ENCODE data around the gene ACSS1. TPM values are rescaled to one million over a fixed set of nuclear protein-coding genes. Genes with fewer than 3 reads are reported as not detected.

The ACSS1 gene
- total and polyA plus RNA-seq, 8 donors = 7.0 to 135 (median 35.8) TPM

DNA sequence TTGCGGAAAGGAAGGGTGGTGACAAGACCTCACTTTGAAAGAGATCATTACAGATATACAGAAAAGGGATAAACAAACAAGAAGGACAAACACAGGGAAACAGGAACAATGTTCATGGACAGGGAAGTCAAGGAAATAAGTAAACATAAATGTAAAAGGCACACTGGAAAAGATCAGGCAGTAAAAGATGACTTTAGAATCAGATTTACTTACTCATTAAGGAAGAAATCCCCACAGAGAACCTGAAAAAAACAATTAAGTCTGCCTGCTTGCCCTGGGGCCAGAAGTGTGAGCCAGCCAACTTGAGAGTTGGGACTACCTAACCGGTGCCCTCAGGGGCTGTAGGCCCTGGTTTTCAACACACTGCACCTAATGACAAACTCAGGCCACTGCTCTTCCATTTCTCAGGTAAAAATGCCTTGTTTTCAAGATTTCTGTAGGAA, 67.1 kb downstream of the ACSS1 start:
- TF ChIP-seq POLR2AphosphoS5 (IDR thresholded peaks at IDR 0.05) = no peak
- TF ChIP-seq POLR2A (IDR thresholded peaks at IDR 0.05) = no peak
- TF ChIP-seq EP300 (IDR thresholded peaks at IDR 0.05) = no peak
- TF ChIP-seq, protein P1, sequence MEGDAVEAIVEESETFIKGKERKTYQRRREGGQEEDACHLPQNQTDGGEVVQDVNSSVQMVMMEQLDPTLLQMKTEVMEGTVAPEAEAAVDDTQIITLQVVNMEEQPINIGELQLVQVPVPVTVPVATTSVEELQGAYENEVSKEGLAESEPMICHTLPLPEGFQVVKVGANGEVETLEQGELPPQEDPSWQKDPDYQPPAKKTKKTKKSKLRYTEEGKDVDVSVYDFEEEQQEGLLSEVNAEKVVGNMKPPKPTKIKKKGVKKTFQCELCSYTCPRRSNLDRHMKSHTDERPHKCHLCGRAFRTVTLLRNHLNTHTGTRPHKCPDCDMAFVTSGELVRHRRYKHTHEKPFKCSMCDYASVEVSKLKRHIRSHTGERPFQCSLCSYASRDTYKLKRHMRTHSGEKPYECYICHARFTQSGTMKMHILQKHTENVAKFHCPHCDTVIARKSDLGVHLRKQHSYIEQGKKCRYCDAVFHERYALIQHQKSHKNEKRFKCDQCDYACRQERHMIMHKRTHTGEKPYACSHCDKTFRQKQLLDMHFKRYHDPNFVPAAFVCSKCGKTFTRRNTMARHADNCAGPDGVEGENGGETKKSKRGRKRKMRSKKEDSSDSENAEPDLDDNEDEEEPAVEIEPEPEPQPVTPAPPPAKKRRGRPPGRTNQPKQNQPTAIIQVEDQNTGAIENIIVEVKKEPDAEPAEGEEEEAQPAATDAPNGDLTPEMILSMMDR (IDR thresholded peaks at IDR 0.05) = no peak
- Histone ChIP-seq H3K36me3 (no peaks in the 10 kb centered on the region), H3K4me1 (peaks cover 24 to 63% (median 40%) of the 10 kb centered on the region in 4 donors), H3K9me3 (no peaks in the 10 kb centered on the region), H3K27me3 (no peaks in the 10 kb centered on the region), H3K27ac (no peak overlapping the region), H3K4me3 (peak overlapping the region in 2 of 4 donors; percentile 89 to 90)
- DNase-seq = peak in 1 of 2 donors; percentile 22
- intact Hi-C loops (cut with DNase I; ENCODE audit: low total_unique reads) = loop anchor here (10.0 kb wide), 1 partner anchor 204 kb away; the partner anchor contains the start of gene ENTPD6
- 90 to 95% (median 92%) methylated on average over 2 of the region's 2 CpGs for WGBS, 5 donors

DNA sequence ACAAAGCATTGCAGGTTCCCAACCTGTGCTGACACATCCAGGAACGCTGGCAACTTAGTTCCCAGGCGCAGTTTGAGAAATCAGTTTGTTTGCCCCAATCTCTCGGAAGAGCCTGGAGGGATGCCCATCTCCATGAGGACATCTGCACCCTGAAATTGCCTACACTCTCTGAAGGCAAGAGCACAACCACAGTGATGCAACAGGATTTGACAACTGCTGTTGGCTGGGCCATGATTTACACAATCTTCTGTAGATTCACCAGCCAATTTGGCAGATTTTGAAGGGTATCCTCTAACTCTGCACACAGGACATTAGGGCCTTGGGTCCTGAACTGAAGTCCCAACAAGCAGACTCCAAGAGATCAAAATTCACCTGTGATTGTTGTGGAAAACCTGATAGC, 68.8 kb downstream of the ACSS1 start:
- no peaks in the 10 kb centered on the region for H3K36me3 ChIP-seq
- no peaks in the 10 kb centered on the region for H3K9me3 ChIP-seq
- DNase-seq = peak in 1 of 2 donors; percentile 17
- WGBS, 5 donors = 82 to 94% (median 90%) methylated on average over 3 of the region's 3 CpGs
- no peak overlapping the region for H3K4me3 ChIP-seq
- no peaks in the 10 kb centered on the region for H3K27me3 ChIP-seq
- peaks cover 20 to 58% (median 32%) of the 10 kb centered on the region in 4 donors for H3K4me1 ChIP-seq
- TF ChIP-seq EP300 (IDR thresholded peaks at IDR 0.05) (no peak), POLR2AphosphoS5 (IDR thresholded peaks at IDR 0.05) (no peak), POLR2A (IDR thresholded peaks at IDR 0.05) (no peak)
- TF ChIP-seq, protein P1 (IDR thresholded peaks at IDR 0.05) = no peak
- H3K27ac ChIP-seq = peak overlapping the region in 1 of 5 donors; percentile 33
- intact Hi-C loops (cut with DNase I; ENCODE audit: low total_unique reads) = no loop called here

DNA sequence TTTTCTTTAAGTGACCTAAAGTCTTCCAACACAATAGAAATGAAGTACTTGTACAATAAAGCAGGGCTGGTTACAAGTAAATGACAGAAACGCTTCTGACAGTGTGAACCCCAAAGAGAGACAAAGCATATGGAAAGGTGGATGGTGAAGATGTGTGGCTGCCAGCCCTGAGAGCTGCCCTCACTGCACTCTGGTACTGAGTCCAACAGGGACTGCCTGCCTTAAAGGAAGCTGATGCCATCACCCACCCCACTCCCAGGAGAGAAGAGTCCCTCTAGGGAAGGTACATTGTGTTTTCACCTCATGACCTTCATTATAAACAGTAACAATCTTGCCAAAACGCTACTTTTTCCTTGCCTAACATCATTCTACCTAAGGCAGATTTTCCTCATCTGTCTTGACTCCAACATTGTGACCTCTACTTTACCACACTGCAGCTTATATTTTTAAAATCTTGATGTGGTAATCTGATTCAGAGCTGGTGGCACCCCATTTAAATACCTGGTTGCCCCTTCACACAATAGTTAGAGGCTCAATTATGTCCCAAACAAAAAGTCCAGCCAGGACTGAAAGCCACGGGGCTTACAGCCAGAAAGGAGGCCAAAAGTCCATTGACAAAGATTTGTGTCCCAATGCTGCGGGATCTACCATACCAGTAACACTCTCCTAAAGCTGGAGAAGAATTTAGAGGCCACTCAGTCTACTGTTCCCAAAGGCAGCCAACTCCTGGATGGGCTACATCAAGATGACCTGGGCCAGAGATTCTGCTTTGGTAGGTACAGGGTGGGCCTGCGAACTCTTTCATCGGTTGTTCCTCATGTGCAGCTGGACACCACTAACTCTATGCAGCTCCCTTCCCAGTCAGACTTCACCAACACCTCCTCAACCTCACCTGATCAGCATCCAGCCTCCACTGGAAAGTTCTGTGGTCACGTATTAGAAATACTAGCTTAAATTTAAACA, 69.8 kb downstream of the ACSS1 start:
- intact Hi-C loops (cut with DNase I; ENCODE audit: low total_unique reads) = no loop called here
- H3K27me3 ChIP-seq = no peaks in the 10 kb centered on the region

DNA sequence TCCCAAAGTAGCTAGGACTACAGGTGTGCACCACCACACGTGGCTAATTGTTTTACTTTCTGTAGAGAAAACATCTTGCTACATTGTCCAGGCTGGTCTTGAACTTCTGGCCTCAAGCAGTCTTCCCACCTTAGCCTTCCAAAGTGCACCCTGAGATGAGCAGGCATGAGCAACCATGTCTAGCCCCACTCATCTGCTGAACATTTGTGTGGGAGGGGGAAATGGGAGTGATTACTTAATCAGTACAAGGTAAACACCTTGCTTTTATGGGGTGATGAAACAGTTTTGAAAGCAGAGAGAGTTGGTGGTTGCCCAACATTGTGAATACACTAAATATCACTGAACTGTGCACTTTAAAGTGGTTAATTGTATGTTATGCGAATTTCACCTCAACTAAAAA, 70.7 kb downstream of the ACSS1 start:
- intact Hi-C loops (cut with DNase I; ENCODE audit: low total_unique reads) = no loop called here
- no peak overlapping the region for H3K27ac ChIP-seq
- H3K9me3 ChIP-seq = no peaks in the 10 kb centered on the region
- DNase-seq = no peak
- H3K36me3 ChIP-seq = peaks cover 9 to 17% (median 13%) of the 10 kb centered on the region in 4 donors
- TF ChIP-seq, protein P1 (IDR thresholded peaks at IDR 0.05) = no peak
- no peak for TF ChIP-seq POLR2AphosphoS5 (IDR thresholded peaks at IDR 0.05)
- no peak for TF ChIP-seq POLR2A (IDR thresholded peaks at IDR 0.05)
- TF ChIP-seq EP300 (IDR thresholded peaks at IDR 0.05) = no peak
- 87 to 98% (median 91%) methylated on average over 2 of the region's 2 CpGs for WGBS, 5 donors
- H3K27me3 ChIP-seq = no peaks in the 10 kb centered on the region
- peaks cover 13 to 52% (median 23%) of the 10 kb centered on the region in 4 donors for H3K4me1 ChIP-seq
- no peak overlapping the region for H3K4me3 ChIP-seq

More for the DNA sequence above, 69.8 kb downstream of the ACSS1 start:
- no peak overlapping the region for H3K4me3 ChIP-seq
- peak in 1 of 2 donors; percentile 13 for DNase-seq
- H3K4me1 ChIP-seq = peaks cover 16 to 54% (median 24%) of the 10 kb centered on the region in 4 donors
- TF ChIP-seq EP300 (IDR thresholded peaks at IDR 0.05) (no peak), POLR2AphosphoS5 (IDR thresholded peaks at IDR 0.05) (no peak), POLR2A (IDR thresholded peaks at IDR 0.05) (no peak)
- TF ChIP-seq, protein P1 (IDR thresholded peaks at IDR 0.05) = no peak
- H3K9me3 ChIP-seq = no peaks in the 10 kb centered on the region
- WGBS, 5 donors = 87 to 89% (median 87%) methylated on average over 6 to 7 of the region's 7 CpGs
- H3K27ac ChIP-seq = peak overlapping the region in 1 of 5 donors; percentile 33
- peaks cover under 1 to 8% (median 6%) of the 10 kb centered on the region in 4 donors for H3K36me3 ChIP-seq

Data from stomach (tissue), 9 donors.